ENCODE results near the gene WFS1. TPM values are rescaled to one million over a fixed set of nuclear protein-coding genes. Genes with fewer than 3 reads are reported as not detected.

WFS1 gene
- total and polyA plus RNA-seq, 2 of the 8 experiments (the other 6 are each of a cell fraction or from before 2014, with no cell fraction given): 29.1 to 43.1 TPM

DNA sequence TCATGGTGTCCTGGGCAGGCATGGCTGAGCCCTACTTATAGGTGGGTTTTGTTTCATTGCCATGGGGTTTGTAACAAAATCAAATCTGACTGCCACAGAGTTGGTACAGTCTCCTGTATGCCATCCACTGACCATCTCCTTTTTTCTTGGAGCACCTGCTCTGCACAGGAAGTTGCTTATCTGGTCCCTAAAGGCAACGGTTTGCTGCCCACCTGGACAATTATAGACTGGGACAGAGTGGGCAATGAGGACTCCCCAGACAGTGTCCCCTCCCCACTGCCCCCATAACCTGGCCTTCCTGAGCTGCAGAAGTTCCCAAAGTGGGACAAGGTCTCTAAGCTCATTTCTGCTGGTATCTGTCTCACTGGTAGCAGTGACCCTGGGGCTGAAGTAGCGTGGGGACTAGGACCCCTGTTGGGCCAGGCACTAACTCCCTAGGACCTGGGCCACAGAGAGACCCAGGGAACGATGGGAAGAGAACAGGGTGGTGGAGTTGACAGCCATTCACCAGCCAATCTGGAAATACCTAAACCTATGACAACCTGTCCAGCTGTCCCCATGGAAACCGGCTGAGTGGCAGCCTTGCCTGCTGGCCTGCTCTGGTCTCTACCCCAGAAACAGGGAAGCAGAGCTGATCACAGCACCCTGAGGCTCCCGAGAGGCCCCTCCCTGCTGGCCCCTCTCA lies 64.7 kb downstream of the WFS1 start:
- H4K8ac ChIP-seq (ENCODE audit: extremely low read depth, insufficient read depth, low read length): no peak overlapping the region
- no peaks in the 10 kb centered on the region for H3K23me2 ChIP-seq (ENCODE audit: low read depth, low read length)
- no peak overlapping the region for H2BK12ac ChIP-seq (ENCODE audit: low read depth, low read length)
- H3K56ac ChIP-seq (replicated peaks; ENCODE audit: insufficient read length, low read depth, low read length): no peak overlapping the region
- H2AFZ ChIP-seq (ENCODE audit: low read length): no peak overlapping the region
- H2BK5ac ChIP-seq (ENCODE audit: low read depth, low read length): no peak overlapping the region
- peaks cover 0 to 2% of the 10 kb centered on the region in 2 experiments for H4K20me1 ChIP-seq (replicated peaks in 1 of 2; ENCODE audit: control insufficient read depth in 1 of 2, insufficient read depth in 2 of 2, low read length in 2 of 2)
- FAIRE-seq (no peak), DNase-seq (ENCODE audit: low read depth in 1 of 2, low spot score in 2 of 2) (no peak)
- peaks cover 4 to 11% of the 10 kb centered on the region in 2 experiments; a peak in 3 of 4 replicates for H3K9me3 ChIP-seq (ENCODE audit: insufficient read depth in 2 of 2, low read depth in 1 of 2, low read length in 1 of 2)
- H2BK20ac ChIP-seq (ENCODE audit: low read length): no peak overlapping the region
- no peak overlapping the region for H2BK120ac ChIP-seq (replicated peaks; ENCODE audit: low read depth, low read length)
- no peak overlapping the region for H3K9ac ChIP-seq (replicated peaks in 1 of 4; ENCODE audit: extremely low read depth in 1 of 4, low read depth in 3 of 4, low read length in 3 of 4)
- no peak overlapping the region for H4K91ac ChIP-seq (replicated peaks; ENCODE audit: insufficient read length, low read length)
- H3K4me3 ChIP-seq (ENCODE audit: extremely low read depth in 1 of 4, insufficient read depth in 2 of 4, low read depth in 3 of 4, low read length in 4 of 4): no peak overlapping the region
- no peak overlapping the region for H4K5ac ChIP-seq (ENCODE audit: insufficient read length, low read depth, low read length)
- H3K27me3 ChIP-seq (replicated peaks in 1 of 4; ENCODE audit: control insufficient read depth in 3 of 4, extremely low read depth in 1 of 4, insufficient read depth in 3 of 4, low read length in 3 of 4): no peaks in the 10 kb centered on the region
- H3K36me3 ChIP-seq (ENCODE audit: control insufficient read depth in 2 of 4, insufficient read depth in 4 of 4, low read length in 3 of 4): no peaks in the 10 kb centered on the region
- peaks cover 0 to 8% (median 4%) of the 10 kb centered on the region in 4 experiments; a peak in 4 of 7 replicates for H3K4me1 ChIP-seq (replicated peaks in 1 of 4; ENCODE audit: control insufficient read depth in 3 of 4, insufficient read depth in 4 of 4, low read length in 3 of 4)
- no peak overlapping the region for H3K23ac ChIP-seq (ENCODE audit: insufficient read length)
- no peak overlapping the region for H3K14ac ChIP-seq (ENCODE audit: insufficient read length)
- H3K79me2 ChIP-seq (ENCODE audit: control insufficient read depth in 1 of 2, insufficient read depth in 2 of 2, low read length in 2 of 2): no peaks in the 10 kb centered on the region
- no peak overlapping the region for H3K18ac ChIP-seq (ENCODE audit: extremely low read depth, low read length)
- H3K79me1 ChIP-seq (ENCODE audit: low read depth, low read length): no peaks in the 10 kb centered on the region
- H3K27ac ChIP-seq (ENCODE audit: low read depth, low read length): no peak overlapping the region
- no peak overlapping the region for H3K4ac ChIP-seq (replicated peaks; ENCODE audit: insufficient read length, low read depth, low read length)
- ChIA-PET CTCF (ENCODE audit: partially characterized antibody) (interaction anchor here (0.6 to 22.3 kb wide), 21 partner anchors 10 to 386 kb away, joined by 3 to 908 read pairs (median 4); partner anchors contain the start of gene WFS1), POLR2A (ENCODE audit: partially characterized antibody) (no interaction called here)
- no peak overlapping the region for H3K4me2 ChIP-seq (ENCODE audit: insufficient read depth in 1 of 2, low read depth in 2 of 2, low read length in 2 of 2)
- H2BK15ac ChIP-seq (ENCODE audit: low read length): no peak overlapping the region
- 84% methylated on average over 5 of the region's 5 CpGs; no CpG with 5 or more reads in 1 of the 2 experiments for WGBS, 2 experiments (ENCODE audit: extremely low coverage in 1 of 2, insufficient coverage in 1 of 2, insufficient read length in 1 of 2, insufficient replicate concordance in 2 of 2, low coverage in 1 of 2, low lambda C conversion rate in 2 of 2, missing lambda C conversion rate in 1 of 2)
- no peak overlapping the region for H2AK5ac ChIP-seq (ENCODE audit: low read depth, low read length)
- no peak for TF ChIP-seq HDAC2 (IDR thresholded peaks at IDR 0.05; ENCODE audit: borderline replicate concordance in 1 of 2, low read depth in 2 of 2, low read length in 2 of 2)
- TF ChIP-seq HDAC6 (IDR thresholded peaks at IDR 0.05; ENCODE audit: low read depth, low read length): no peak
- no peak for TF ChIP-seq SP2 (IDR thresholded peaks at IDR 0.05; ENCODE audit: low read length)
- no peak for TF ChIP-seq POLR2AphosphoS5 (IDR thresholded peaks at IDR 0.05; ENCODE audit: low read depth, low read length)
- TF ChIP-seq RNF2 (IDR thresholded peaks at IDR 0.05; ENCODE audit: borderline replicate concordance, low read depth, low read length, missing control alignments, poor library complexity, severe bottlenecking): no peak
- no peak for TF ChIP-seq CREB1 (IDR thresholded peaks at IDR 0.05)
- no peak for TF ChIP-seq ASH2L (IDR thresholded peaks at IDR 0.05; ENCODE audit: low read length)
- no peak for TF ChIP-seq RAD21 (IDR thresholded peaks at IDR 0.05 in 1 of 2, conservative IDR thresholded peaks at IDR 0.05 in 1 of 2; ENCODE audit: low read depth in 2 of 2, low read length in 2 of 2)
- no peak for TF ChIP-seq BCL11A (IDR thresholded peaks at IDR 0.05; ENCODE audit: low read depth in 2 of 2, low read length in 2 of 2)
- TF ChIP-seq EGR1 (IDR thresholded peaks at IDR 0.05; ENCODE audit: borderline replicate concordance, low read depth, low read length): no peak
- TF ChIP-seq PHF8 (conservative IDR thresholded peaks at IDR 0.05; ENCODE audit: low read depth, low read length): no peak
- TF ChIP-seq YY1 (IDR thresholded peaks at IDR 0.05; ENCODE audit: low read depth, low read length): no peak
- no peak for TF ChIP-seq TAF7 (optimal IDR thresholded peaks at IDR 0.05; ENCODE audit: borderline replicate concordance, low read depth, low read length)
